ENCODE measurements around the gene APPBP2.

The APPBP2 gene

GRCh38 chr17:60525685-60526514, at the start of gene APPBP2:
Gene APPBP2, minus strand, starts transcription at chr17:60526242. Its CDS starts 311 bp downstream, at chr17:60525931.
- TF ChIP-seq TEAD4 (IDR thresholded peaks at IDR 0.05) (peak; percentile 83), EGR1 (IDR thresholded peaks at IDR 0.05) (peak; percentile 52), USF1 (IDR thresholded peaks at IDR 0.05) (no peak), MAX (IDR thresholded peaks at IDR 0.05) (peak; percentile 67), REST (IDR thresholded peaks at IDR 0.05; ENCODE audit: low read depth) (no peak), CEBPB (IDR thresholded peaks at IDR 0.05) (no peak), EP300 (IDR thresholded peaks at IDR 0.05; ENCODE audit: borderline replicate concordance) (no peak), CREB1 (IDR thresholded peaks at IDR 0.05; ENCODE audit: low read depth) (peak; percentile 79), FOXM1 (IDR thresholded peaks at IDR 0.05; ENCODE audit: borderline replicate concordance, low read depth) (no peak), NFIC (IDR thresholded peaks at IDR 0.05) (no peak), ZBTB7A (IDR thresholded peaks at IDR 0.05; ENCODE audit: low read depth) (peak; percentile 91), YY1 (IDR thresholded peaks at IDR 0.05; ENCODE audit: low read depth) (peak; percentile 86), TAF1 (IDR thresholded peaks at IDR 0.05; ENCODE audit: low read depth) (peak; percentile 87), TCF12 (IDR thresholded peaks at IDR 0.05; ENCODE audit: low read depth) (peak; percentile 37; the same call in 1 of the 2 replicates), RAD21 (IDR thresholded peaks at IDR 0.05; ENCODE audit: low read depth) (no peak)

- TF ChIP-seq RAD21 (IDR thresholded peaks at IDR 0.05; ENCODE audit: low read depth) (no peak), TAF1 (IDR thresholded peaks at IDR 0.05; ENCODE audit: low read depth) (no peak), ZBTB7A (IDR thresholded peaks at IDR 0.05; ENCODE audit: low read depth) (no peak), EGR1 (IDR thresholded peaks at IDR 0.05) (no peak), CEBPB (IDR thresholded peaks at IDR 0.05) (no peak), TEAD4 (IDR thresholded peaks at IDR 0.05) (no peak), EP300 (IDR thresholded peaks at IDR 0.05; ENCODE audit: borderline replicate concordance) (no peak), TCF12 (IDR thresholded peaks at IDR 0.05; ENCODE audit: low read depth) (no peak), YY1 (IDR thresholded peaks at IDR 0.05; ENCODE audit: low read depth) (no peak)
These were observed 47.4 kb upstream of the APPBP2 start for GRCh38 chr17:60573236-60574051.

GRCh38 chr17:60565233-60565632, 39.2 kb upstream of the APPBP2 start:
- no peak for TF ChIP-seq YY1 (IDR thresholded peaks at IDR 0.05; ENCODE audit: low read depth)
- no peak for TF ChIP-seq TEAD4 (IDR thresholded peaks at IDR 0.05)
- no peak for TF ChIP-seq TCF12 (IDR thresholded peaks at IDR 0.05; ENCODE audit: low read depth)
- no peak for TF ChIP-seq CEBPB (IDR thresholded peaks at IDR 0.05)
- TF ChIP-seq REST (IDR thresholded peaks at IDR 0.05; ENCODE audit: low read depth): no peak
- no peak for TF ChIP-seq EP300 (IDR thresholded peaks at IDR 0.05; ENCODE audit: borderline replicate concordance)
- TF ChIP-seq EGR1 (IDR thresholded peaks at IDR 0.05): no peak
- TF ChIP-seq RAD21 (IDR thresholded peaks at IDR 0.05; ENCODE audit: low read depth): no peak
- TF ChIP-seq ZBTB7A (IDR thresholded peaks at IDR 0.05; ENCODE audit: low read depth): no peak
- no peak for TF ChIP-seq NFIC (IDR thresholded peaks at IDR 0.05)
- no peak for TF ChIP-seq TAF1 (IDR thresholded peaks at IDR 0.05; ENCODE audit: low read depth)

GRCh38 chr17:60563743-60564142, 37.7 kb upstream of the APPBP2 start:
- no peak for TF ChIP-seq TEAD4 (IDR thresholded peaks at IDR 0.05)
- TF ChIP-seq EP300 (IDR thresholded peaks at IDR 0.05; ENCODE audit: borderline replicate concordance): no peak
- no peak for TF ChIP-seq CEBPB (IDR thresholded peaks at IDR 0.05)
- no peak for TF ChIP-seq USF1 (IDR thresholded peaks at IDR 0.05)
- no peak for TF ChIP-seq YY1 (IDR thresholded peaks at IDR 0.05; ENCODE audit: low read depth)
- no peak for TF ChIP-seq TCF12 (IDR thresholded peaks at IDR 0.05; ENCODE audit: low read depth)
- no peak for TF ChIP-seq MAX (IDR thresholded peaks at IDR 0.05)
- TF ChIP-seq REST (IDR thresholded peaks at IDR 0.05; ENCODE audit: low read depth): no peak
- no peak for TF ChIP-seq CREB1 (IDR thresholded peaks at IDR 0.05; ENCODE audit: low read depth)
- TF ChIP-seq ZBTB7A (IDR thresholded peaks at IDR 0.05; ENCODE audit: low read depth): no peak
- no peak for TF ChIP-seq TAF1 (IDR thresholded peaks at IDR 0.05; ENCODE audit: low read depth)
- TF ChIP-seq FOXM1 (IDR thresholded peaks at IDR 0.05; ENCODE audit: borderline replicate concordance, low read depth): no peak
- no peak for TF ChIP-seq EGR1 (IDR thresholded peaks at IDR 0.05)
- no peak for TF ChIP-seq RAD21 (IDR thresholded peaks at IDR 0.05; ENCODE audit: low read depth)
